ENCODE data around the gene VEZF1.
A peak's percentile ranks its signal among the peaks of the same experiment; 100 is the strongest.

VEZF1 gene

DNA sequence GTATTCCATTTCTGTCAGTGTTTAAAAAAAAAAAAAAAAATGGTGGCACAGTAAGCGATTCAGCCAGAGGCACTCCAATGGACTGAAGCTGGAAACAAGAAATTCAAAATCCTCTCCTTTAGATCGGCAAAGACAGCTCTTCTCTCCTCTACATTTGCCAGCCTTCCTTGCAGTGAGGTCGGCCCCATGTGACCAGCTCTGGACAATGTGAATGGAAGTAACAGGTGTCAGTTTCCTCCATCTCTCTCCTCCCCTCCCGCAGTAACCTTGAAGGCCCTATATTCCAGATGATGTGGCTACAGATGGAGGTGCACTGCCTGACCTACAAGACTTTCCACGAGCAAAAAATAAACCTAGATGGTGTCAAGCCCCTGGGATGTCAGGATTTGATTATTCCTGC, 47.8 kb downstream of the VEZF1 start:
- Histone ChIP-seq H3K36me3 (ENCODE audit: control insufficient read depth, low read length) (no peaks in the 10 kb centered on the region), H3K79me2 (ENCODE audit: control insufficient read depth, low read length) (no peaks in the 10 kb centered on the region), H3K4me2 (ENCODE audit: low read length) (peak overlapping the region; percentile 63), H3K27me3 (ENCODE audit: control insufficient read depth, low read length) (peaks cover 51% of the 10 kb centered on the region), H3K4me1 (ENCODE audit: control insufficient read depth, low read length) (peaks cover 44% of the 10 kb centered on the region), H3K9me3 (ENCODE audit: control insufficient read depth, insufficient read depth, low read length) (no peaks in the 10 kb centered on the region), H4K20me1 (ENCODE audit: control insufficient read depth, insufficient read depth, low read depth, low read length) (0 out of 2 replicates have a peak, but pooled peaks cover 3% of the 10 kb centered on the region), H3F3A (ENCODE audit: control insufficient read depth, insufficient read depth) (peaks cover 6% of the 10 kb centered on the region), H3K27ac (ENCODE audit: low read depth, low read length) (no peak overlapping the region), H3K9me2 (replicated peaks; ENCODE audit: control insufficient read depth, low read length) (no peaks in the 10 kb centered on the region), H3K4me3 (ENCODE audit: low read length) (peak overlapping the region; percentile 48)
- no peak for TF ChIP-seq EZH2phosphoT487 (IDR thresholded peaks at IDR 0.05; ENCODE audit: borderline replicate concordance, low read length)
- TF ChIP-seq, protein P1, sequence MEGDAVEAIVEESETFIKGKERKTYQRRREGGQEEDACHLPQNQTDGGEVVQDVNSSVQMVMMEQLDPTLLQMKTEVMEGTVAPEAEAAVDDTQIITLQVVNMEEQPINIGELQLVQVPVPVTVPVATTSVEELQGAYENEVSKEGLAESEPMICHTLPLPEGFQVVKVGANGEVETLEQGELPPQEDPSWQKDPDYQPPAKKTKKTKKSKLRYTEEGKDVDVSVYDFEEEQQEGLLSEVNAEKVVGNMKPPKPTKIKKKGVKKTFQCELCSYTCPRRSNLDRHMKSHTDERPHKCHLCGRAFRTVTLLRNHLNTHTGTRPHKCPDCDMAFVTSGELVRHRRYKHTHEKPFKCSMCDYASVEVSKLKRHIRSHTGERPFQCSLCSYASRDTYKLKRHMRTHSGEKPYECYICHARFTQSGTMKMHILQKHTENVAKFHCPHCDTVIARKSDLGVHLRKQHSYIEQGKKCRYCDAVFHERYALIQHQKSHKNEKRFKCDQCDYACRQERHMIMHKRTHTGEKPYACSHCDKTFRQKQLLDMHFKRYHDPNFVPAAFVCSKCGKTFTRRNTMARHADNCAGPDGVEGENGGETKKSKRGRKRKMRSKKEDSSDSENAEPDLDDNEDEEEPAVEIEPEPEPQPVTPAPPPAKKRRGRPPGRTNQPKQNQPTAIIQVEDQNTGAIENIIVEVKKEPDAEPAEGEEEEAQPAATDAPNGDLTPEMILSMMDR (IDR thresholded peaks at IDR 0.05; ENCODE audit: low read depth, low read length, poor library complexity, severe bottlenecking) = no peak

DNA sequence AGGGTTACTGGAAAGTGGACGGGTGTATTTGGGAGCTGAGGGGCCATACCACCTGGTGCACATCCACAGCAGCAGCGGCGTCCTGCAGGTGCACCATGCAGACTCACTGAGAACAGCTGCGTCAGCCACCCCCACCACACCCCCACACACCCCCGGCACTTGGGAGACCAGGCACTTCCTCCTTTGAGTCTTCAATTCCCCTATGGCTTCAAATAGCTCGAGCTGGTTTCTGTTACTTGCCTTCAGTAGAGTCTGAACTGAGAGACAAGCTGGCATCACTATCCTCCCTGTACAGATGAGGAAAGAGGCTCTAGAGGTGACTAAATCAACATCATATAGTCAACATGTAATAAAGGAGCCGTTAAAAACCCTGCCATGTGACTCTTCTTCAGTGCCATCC, 48.3 kb downstream of the VEZF1 start:
- H3K9me2 ChIP-seq (replicated peaks; ENCODE audit: control insufficient read depth, low read length) = no peaks in the 10 kb centered on the region
- TF ChIP-seq EZH2phosphoT487 (IDR thresholded peaks at IDR 0.05; ENCODE audit: borderline replicate concordance, low read length) = no peak; the same call in 1 of the 2 replicates
- TF ChIP-seq, protein P1 (IDR thresholded peaks at IDR 0.05; ENCODE audit: low read depth, low read length, poor library complexity, severe bottlenecking) = no peak
- H3F3A ChIP-seq (ENCODE audit: control insufficient read depth, insufficient read depth) = peaks cover 6% of the 10 kb centered on the region
- 0 out of 2 replicates have a peak, but pooled peaks cover 3% of the 10 kb centered on the region for H4K20me1 ChIP-seq (ENCODE audit: control insufficient read depth, insufficient read depth, low read depth, low read length)
- H3K27me3 ChIP-seq (ENCODE audit: control insufficient read depth, low read length) = peaks cover 50% of the 10 kb centered on the region
- H3K36me3 ChIP-seq (ENCODE audit: control insufficient read depth, low read length) = no peaks in the 10 kb centered on the region
- no peaks in the 10 kb centered on the region for H3K79me2 ChIP-seq (ENCODE audit: control insufficient read depth, low read length)
- H3K4me3 ChIP-seq (ENCODE audit: low read length) = peak overlapping the region; percentile 48
- peak overlapping the region; percentile 63 for H3K4me2 ChIP-seq (ENCODE audit: low read length)
- H3K4me1 ChIP-seq (ENCODE audit: control insufficient read depth, low read length) = peaks cover 44% of the 10 kb centered on the region
- H3K27ac ChIP-seq (ENCODE audit: low read depth, low read length) = no peak overlapping the region
- no peaks in the 10 kb centered on the region for H3K9me3 ChIP-seq (ENCODE audit: control insufficient read depth, insufficient read depth, low read length)

DNA sequence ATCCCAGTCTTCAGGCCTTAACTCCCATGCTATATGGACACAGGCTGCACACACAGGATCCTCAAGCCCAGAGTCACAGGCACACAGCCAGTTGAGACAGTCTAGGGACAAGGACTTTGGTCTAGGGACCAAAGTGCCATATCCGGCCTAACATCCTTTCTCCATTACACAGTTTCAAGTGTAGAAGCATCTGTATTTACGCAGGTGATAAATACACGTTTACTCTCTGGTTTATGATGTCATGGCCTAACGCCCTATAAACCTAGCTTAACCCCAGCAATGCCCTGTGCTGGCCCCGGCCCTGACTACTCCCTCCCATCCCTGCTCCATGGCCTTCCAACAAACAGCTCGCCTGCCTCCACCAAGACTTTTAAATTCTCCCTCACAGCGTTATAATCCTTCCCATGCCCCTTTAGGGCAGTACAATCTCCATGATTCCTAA, 50.0 kb downstream of the VEZF1 start:
- peaks cover 39% of the 10 kb centered on the region for H3K4me1 ChIP-seq (ENCODE audit: control insufficient read depth, low read length)
- no peaks in the 10 kb centered on the region for H3K9me3 ChIP-seq (ENCODE audit: control insufficient read depth, insufficient read depth, low read length)
- no peaks in the 10 kb centered on the region for H3K79me2 ChIP-seq (ENCODE audit: control insufficient read depth, low read length)
- H3K27ac ChIP-seq (ENCODE audit: low read depth, low read length) = no peak overlapping the region
- H4K20me1 ChIP-seq (ENCODE audit: control insufficient read depth, insufficient read depth, low read depth, low read length) = 0 out of 2 replicates have a peak, but pooled peaks cover 3% of the 10 kb centered on the region
- H3F3A ChIP-seq (ENCODE audit: control insufficient read depth, insufficient read depth) = peaks cover 6% of the 10 kb centered on the region
- peaks cover 45% of the 10 kb centered on the region for H3K27me3 ChIP-seq (ENCODE audit: control insufficient read depth, low read length)
- H3K4me2 ChIP-seq (ENCODE audit: low read length) = no peak overlapping the region
- H3K9me2 ChIP-seq (replicated peaks; ENCODE audit: control insufficient read depth, low read length) = no peaks in the 10 kb centered on the region
- no peak for TF ChIP-seq EZH2phosphoT487 (IDR thresholded peaks at IDR 0.05; ENCODE audit: borderline replicate concordance, low read length)
- TF ChIP-seq, protein P1 (IDR thresholded peaks at IDR 0.05; ENCODE audit: low read depth, low read length, poor library complexity, severe bottlenecking) = no peak
- no peak overlapping the region for H3K4me3 ChIP-seq (ENCODE audit: low read length)
- H3K36me3 ChIP-seq (ENCODE audit: control insufficient read depth, low read length) = no peaks in the 10 kb centered on the region

Measured in DOHH2 (cell line).